HEK293 (cell line): ENCODE results near the gene TRAF3.

Experiments
- CTCF ChIP-seq: fragments of 450-650 bp; formaldehyde crosslinking; IDR thresholded peaks from 2 replicates; pipeline ENCODE4 v1.5.1; 2016; ENCODE audit warnings: missing biosample characterization, missing genetic modification characterization
- IKZF3 ChIP-seq: fragments of 450-650 bp; IDR thresholded peaks from 2 replicates; pipeline ENCODE4 v1.5.0; 2018; ENCODE audit warnings: missing biosample characterization, mild to moderate bottlenecking, missing genetic modification characterization, moderate library complexity
- PATZ1 ChIP-seq: fragments of 450-650 bp; formaldehyde crosslinking; IDR thresholded peaks from 2 replicates; pipeline ENCODE4 v1.5.1; 2016; ENCODE audit warnings: missing biosample characterization, missing genetic modification characterization
- REST ChIP-seq: fragments of 450-650 bp; formaldehyde crosslinking; IDR thresholded peaks from 2 replicates; pipeline ENCODE4 v1.5.1; 2016; ENCODE audit warnings: missing biosample characterization, missing genetic modification characterization
- YY1 ChIP-seq: fragments of 450-650 bp; formaldehyde crosslinking; IDR thresholded peaks from 2 replicates; pipeline ENCODE4 v1.5.1; 2018; ENCODE audit warnings: missing biosample characterization, missing genetic modification characterization
- ZBTB8A ChIP-seq: fragments of 450-650 bp; formaldehyde crosslinking; IDR thresholded peaks from 2 replicates; pipeline ENCODE4 v1.5.1; 2016; ENCODE audit warnings: missing biosample characterization, missing genetic modification characterization
- ZNF24 ChIP-seq: fragments of 450-650 bp; formaldehyde crosslinking; IDR thresholded peaks from 2 replicates; pipeline ENCODE4 v1.5.1; 2016; ENCODE audit warnings: missing biosample characterization, missing genetic modification characterization
- ZNF398 ChIP-seq: fragments of 450-650 bp; formaldehyde crosslinking; IDR thresholded peaks from 2 replicates; pipeline ENCODE4 v1.5.1; 2017; ENCODE audit warnings: missing biosample characterization, missing genetic modification characterization
- ZSCAN16 ChIP-seq: fragments of 450-650 bp; formaldehyde crosslinking; IDR thresholded peaks from 2 replicates; pipeline ENCODE4 v1.5.1; 2016; ENCODE audit warnings: missing biosample characterization, missing genetic modification characterization
- ZSCAN30 ChIP-seq: fragments of 450-650 bp; IDR thresholded peaks from 2 replicates; pipeline ENCODE4 v1.5.1; 2018; ENCODE audit warnings: missing biosample characterization, mild to moderate bottlenecking, missing genetic modification characterization, moderate library complexity

- TF ChIP-seq CTCF (tag by site-specific recombination) (no peak), ZNF24 (tag by site-specific recombination) (no peak), ZSCAN16 (tag by site-specific recombination) (no peak), YY1 (tag by site-specific recombination) (no peak), ZNF398 (tag by site-specific recombination) (no peak), ZSCAN30 (tag by site-specific recombination) (no peak), PATZ1 (tag by site-specific recombination) (no peak), ZBTB8A (tag by site-specific recombination) (no peak), IKZF3 (tag by site-specific recombination) (no peak), REST (tag by site-specific recombination) (no peak)
Measured at GRCh38 chr14:102902086-102902485, 124.8 kb downstream of the TRAF3 start.
